ENCODE measurements around the gene SCGB3A1.

The SCGB3A1 gene

GRCh38 chr5:180583738-180584137 is 7.6 kb downstream of the SCGB3A1 start:
- no peak for DNase-seq

- no peak for DNase-seq
These were observed 10.6 kb downstream of the SCGB3A1 start for GRCh38 chr5:180580681-180581080.

- DNase-seq = no peak
These were observed 15.7 kb downstream of the SCGB3A1 start for GRCh38 chr5:180575571-180575970.

GRCh38 chr5:180568914-180569313 is 22.4 kb downstream of the SCGB3A1 start:
- DNase-seq = no peak

- no peak for DNase-seq
These were observed 27.3 kb downstream of the SCGB3A1 start for GRCh38 chr5:180563994-180564393.

- no peak for DNase-seq
These were observed 33.1 kb downstream of the SCGB3A1 start for GRCh38 chr5:180558232-180558631.

GRCh38 chr5:180557217-180557809 is 34.0 kb downstream of the SCGB3A1 start:
- no peak for DNase-seq

- DNase-seq = no peak
These were observed 36.0 kb downstream of the SCGB3A1 start for GRCh38 chr5:180555168-180555921.

- no peak for DNase-seq
These were observed 37.8 kb downstream of the SCGB3A1 start for GRCh38 chr5:180553530-180553929.

GRCh38 chr5:180548563-180548962 is 42.7 kb downstream of the SCGB3A1 start:
- no peak for DNase-seq

GRCh38 chr5:180545248-180545647 is 46.1 kb downstream of the SCGB3A1 start:
- DNase-seq = no peak

GRCh38 chr5:180541710-180542109 is 49.6 kb downstream of the SCGB3A1 start:
- DNase-seq = no peak

All from activated gamma-delta T cell (primary cell).